GM12874 (cell line): Measurements from ENCODE around the gene ERCC6L.

Experiments
- TF ChIP-seq, protein P1 (sequence below): IDR thresholded peaks from 2 replicates; pipeline ENCODE4 v1.5.1; 2011; ENCODE audit warnings: low read depth, mild to moderate bottlenecking, control low read depth, low read length, moderate library complexity; ENCODE audit not compliant: insufficient read depth

The ERCC6L gene

DNA sequence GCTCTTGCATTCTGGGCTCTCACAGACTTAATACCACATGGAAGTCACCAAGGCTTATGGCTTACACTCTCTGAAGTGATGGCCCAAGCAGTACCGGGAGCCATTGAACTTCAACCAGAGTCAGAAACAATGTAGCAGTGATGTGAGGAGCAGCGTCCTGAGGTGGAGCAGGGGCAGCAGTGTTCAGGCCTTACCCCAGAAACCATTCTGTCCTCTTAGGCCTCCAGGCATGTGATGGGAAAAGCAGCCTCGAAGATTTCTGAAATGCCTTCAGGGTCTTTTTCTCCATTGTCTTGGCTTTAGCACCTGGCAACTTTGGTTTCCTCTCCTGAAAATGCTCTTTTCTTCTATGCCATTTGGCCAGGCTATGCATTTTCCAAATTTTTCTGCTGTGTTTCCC lies 80.1 kb downstream of the ERCC6L start:
- TF ChIP-seq, protein P1, sequence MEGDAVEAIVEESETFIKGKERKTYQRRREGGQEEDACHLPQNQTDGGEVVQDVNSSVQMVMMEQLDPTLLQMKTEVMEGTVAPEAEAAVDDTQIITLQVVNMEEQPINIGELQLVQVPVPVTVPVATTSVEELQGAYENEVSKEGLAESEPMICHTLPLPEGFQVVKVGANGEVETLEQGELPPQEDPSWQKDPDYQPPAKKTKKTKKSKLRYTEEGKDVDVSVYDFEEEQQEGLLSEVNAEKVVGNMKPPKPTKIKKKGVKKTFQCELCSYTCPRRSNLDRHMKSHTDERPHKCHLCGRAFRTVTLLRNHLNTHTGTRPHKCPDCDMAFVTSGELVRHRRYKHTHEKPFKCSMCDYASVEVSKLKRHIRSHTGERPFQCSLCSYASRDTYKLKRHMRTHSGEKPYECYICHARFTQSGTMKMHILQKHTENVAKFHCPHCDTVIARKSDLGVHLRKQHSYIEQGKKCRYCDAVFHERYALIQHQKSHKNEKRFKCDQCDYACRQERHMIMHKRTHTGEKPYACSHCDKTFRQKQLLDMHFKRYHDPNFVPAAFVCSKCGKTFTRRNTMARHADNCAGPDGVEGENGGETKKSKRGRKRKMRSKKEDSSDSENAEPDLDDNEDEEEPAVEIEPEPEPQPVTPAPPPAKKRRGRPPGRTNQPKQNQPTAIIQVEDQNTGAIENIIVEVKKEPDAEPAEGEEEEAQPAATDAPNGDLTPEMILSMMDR = no peak
